GM12864 (cell line): ENCODE measurements around the gene PEPD.
A peak's percentile ranks its signal among the peaks of the same experiment; 100 is the strongest.

Experiments used
- DNase-seq: peaks from one replicate; pipeline ENCODE4 v3.0.0-alpha.2; 2011; ENCODE audit warnings: low read depth
- H3K4me3 ChIP-seq: 2 replicates; pipeline ENCODE4 v1.5.1; 2011; ENCODE audit warnings: mild to moderate bottlenecking, low read depth, low read length, control low read depth
- CTCF ChIP-seq: IDR thresholded peaks from 2 replicates; pipeline ENCODE4 v1.5.1; 2011; ENCODE audit warnings: low read depth, mild to moderate bottlenecking, moderate library complexity, low read length, control low read depth, inconsistent platforms; ENCODE audit errors: missing control alignments

The PEPD gene

GRCh38 chr19:33529094-33529676 lies 7.6 kb upstream of the PEPD start:
- no peak for TF ChIP-seq CTCF
- DNase-seq: no peak
- H3K4me3 ChIP-seq: no peak overlapping the region

DNA sequence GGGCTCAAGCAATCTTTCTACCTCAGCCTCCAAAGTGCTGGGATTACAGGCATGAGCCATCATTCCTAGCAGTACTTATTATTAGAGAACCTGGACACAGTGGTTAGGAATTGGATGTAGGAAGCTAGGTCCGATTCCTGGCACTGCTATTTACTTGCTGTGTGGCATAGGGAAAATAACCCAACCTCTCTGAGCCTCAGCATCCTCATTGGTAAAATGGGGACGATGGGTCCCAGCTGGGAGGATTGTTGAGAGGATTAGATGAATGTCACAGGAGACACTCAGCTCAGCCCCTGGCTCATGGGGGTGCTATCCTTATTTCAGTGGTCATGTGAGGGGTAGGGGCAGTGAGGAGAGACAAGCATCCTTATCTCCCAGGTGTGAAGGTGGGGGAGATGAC lies 6.8 kb upstream of the PEPD start:
- TF ChIP-seq CTCF: no peak
- H3K4me3 ChIP-seq: no peak overlapping the region
- DNase-seq: no peak

GRCh38 chr19:33527125-33527524 lies 5.5 kb upstream of the PEPD start:
- H3K4me3 ChIP-seq: no peak overlapping the region
- no peak for DNase-seq
- TF ChIP-seq CTCF: no peak

- TF ChIP-seq CTCF: no peak
- no peak overlapping the region for H3K4me3 ChIP-seq
- no peak for DNase-seq
Measured at GRCh38 chr19:33524024-33524664, 2.6 kb upstream of the PEPD start.

DNA sequence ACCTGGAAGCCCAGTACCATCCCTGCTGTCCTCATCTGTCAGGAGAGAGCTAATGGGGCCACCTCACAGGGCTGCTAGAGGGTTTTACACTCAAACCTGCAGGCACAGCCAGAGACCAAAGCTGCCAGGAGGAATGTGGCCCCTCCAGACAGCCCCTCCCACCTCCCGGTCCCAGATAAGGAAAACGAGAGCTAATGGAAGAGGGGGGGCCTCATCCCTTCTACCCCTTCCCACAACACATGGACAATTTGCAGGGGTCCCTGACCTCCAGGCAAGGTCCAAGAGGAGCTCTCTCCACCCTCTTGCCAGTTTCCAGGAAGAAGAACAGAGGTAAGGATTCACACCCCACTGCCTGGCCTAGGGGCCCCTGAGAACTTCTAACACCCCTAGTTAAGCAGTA lies 1.6 kb upstream of the PEPD start:
- TF ChIP-seq CTCF: no peak
- no peak for DNase-seq
- H3K4me3 ChIP-seq: no peak overlapping the region

GRCh38 chr19:33522371-33522662 lies 726 bp upstream of the PEPD start:
- peak overlapping the region; percentile 93; the same call in 1 of the 2 replicates for H3K4me3 ChIP-seq
- no peak for TF ChIP-seq CTCF
- DNase-seq: no peak

- H3K4me3 ChIP-seq: peak overlapping the region; percentile 93
- no peak for DNase-seq
- no peak for TF ChIP-seq CTCF
Measured at GRCh38 chr19:33520844-33521479, 629 bp downstream of the PEPD start.
